IPS-15b (cell line): ENCODE measurements around the gene CUX1.
"Not testable (repeated sequence)": the region's sequence is repeated elsewhere in the genome, so short reads cannot be mapped to it uniquely, and the experiment has no call there.

Source experiments
- H3K27me3 ChIP-seq: one replicate; pipeline ENCODE4 v1.6.1; 2013; ENCODE audit warnings: low read length; ENCODE audit not compliant: control insufficient read depth, insufficient read depth
- H3K36me3 ChIP-seq: one replicate; pipeline ENCODE4 v1.6.1; 2013; ENCODE audit warnings: low read length; ENCODE audit not compliant: control insufficient read depth, insufficient read depth
- H3K4me1 ChIP-seq: one replicate; pipeline ENCODE4 v1.6.1; 2013; ENCODE audit warnings: mild to moderate bottlenecking, low read length; ENCODE audit not compliant: control insufficient read depth, insufficient read depth
- H3K4me3 ChIP-seq: one replicate; pipeline ENCODE4 v1.5.1; 2013; ENCODE audit warnings: low read depth, low read length
- H3K9ac ChIP-seq: one replicate; pipeline ENCODE4 v1.6.1; 2013; ENCODE audit warnings: low read depth, mild to moderate bottlenecking, low read length
- H3K9me3 ChIP-seq: one replicate; pipeline ENCODE4 v1.6.1; 2013; ENCODE audit warnings: mild to moderate bottlenecking, low read length; ENCODE audit not compliant: control insufficient read depth, insufficient read depth

CUX1 gene

DNA sequence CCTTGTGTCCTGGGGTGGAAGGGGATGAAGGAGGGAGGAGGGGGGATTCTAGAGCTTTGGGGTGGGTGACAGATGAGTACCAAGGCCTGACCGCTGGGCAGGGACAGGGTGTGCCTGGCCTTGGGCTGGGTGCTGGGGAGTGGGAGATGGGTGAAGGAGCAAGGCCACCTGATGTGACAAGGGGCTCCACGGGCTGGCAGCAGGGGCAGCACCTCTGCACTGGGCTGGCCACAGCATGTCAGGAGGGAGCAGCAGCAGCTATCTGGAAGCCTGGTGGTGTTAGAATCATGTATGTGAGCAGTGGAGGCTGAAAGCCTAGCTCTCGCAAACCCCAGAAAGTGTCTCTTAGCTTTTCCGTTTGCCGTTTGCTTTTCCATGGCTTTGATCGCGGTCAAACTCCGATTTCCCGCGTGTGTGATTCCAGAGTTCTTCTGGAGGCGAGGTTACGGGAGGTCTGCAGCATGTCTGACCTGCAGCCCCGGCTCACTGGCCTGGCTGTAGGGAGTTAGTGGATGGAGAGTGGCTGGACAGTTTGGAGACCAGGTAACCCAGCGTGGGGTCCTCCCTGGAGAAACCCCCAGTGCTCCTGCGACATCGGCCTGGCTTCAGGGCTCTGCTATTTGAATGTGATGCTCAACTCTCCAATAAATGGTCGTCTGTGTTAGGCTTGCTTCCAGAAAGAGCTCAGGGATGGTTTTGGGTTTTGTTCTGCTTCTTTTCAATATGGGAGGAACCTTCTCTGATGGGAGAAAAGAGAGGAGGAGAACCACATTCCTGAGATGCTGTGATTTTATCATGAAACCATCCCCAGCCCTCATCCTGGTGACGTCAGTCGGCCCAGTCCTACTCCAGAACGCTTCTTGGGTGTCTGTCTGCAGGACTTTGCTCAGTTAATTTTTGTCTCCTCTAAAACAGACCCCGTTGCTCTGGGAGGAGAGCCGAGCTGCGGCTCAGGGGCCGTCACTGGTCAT is 105.5 kb downstream of the CUX1 start:
- Histone ChIP-seq H3K27me3 (no peaks in the 10 kb centered on the region), H3K9ac (no peak overlapping the region), H3K4me3 (no peak overlapping the region), H3K36me3 (peaks cover 3% of the 10 kb centered on the region), H3K4me1 (no peaks in the 10 kb centered on the region), H3K9me3 (no peaks in the 10 kb centered on the region)

DNA sequence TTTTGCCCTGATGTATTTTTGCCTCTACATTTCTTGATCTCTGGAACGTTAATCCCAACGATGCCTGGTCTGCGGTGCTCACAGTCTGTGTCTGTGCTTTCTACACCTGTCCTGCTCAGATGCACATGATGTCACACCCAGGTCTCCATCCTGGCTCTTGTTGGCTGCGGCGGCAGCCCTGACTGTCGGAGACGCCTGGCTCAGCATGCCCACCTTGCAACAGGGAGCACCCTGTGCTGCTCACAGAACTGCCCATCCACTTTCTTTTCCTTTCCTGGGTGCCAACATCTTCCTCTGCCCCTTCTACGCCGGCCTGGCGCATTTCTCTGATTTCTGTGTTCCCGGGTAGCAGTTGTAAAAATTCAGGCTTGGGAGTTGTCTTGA is 106.2 kb downstream of the CUX1 start:
- no peak overlapping the region for H3K4me3 ChIP-seq
- H3K9me3 ChIP-seq = no peaks in the 10 kb centered on the region
- H3K4me1 ChIP-seq = no peaks in the 10 kb centered on the region
- H3K27me3 ChIP-seq = no peaks in the 10 kb centered on the region
- H3K9ac ChIP-seq = no peak overlapping the region
- H3K36me3 ChIP-seq = peaks cover 3% of the 10 kb centered on the region

DNA sequence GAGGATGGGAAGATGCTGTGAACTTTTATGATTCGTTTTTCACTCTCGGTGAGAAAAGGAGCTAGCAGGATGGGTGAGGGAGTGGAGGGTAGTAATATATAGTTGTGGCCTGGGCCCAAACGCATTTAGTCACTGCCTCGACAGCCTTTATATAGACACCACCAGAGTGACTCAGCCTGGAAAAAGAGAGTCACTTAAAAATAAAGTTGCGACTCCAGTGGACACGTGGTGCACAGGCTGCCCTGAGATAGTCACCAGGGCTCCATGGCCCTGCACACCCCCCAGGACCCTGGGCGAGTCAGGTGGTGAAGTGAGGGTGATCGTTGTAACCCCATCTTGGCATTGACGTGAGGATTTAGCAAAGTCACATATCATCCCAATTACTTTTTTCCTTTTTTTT is 106.7 kb downstream of the CUX1 start:
- H3K36me3 ChIP-seq = peaks cover under 1% of the 10 kb centered on the region
- no peaks in the 10 kb centered on the region for H3K4me1 ChIP-seq
- H3K4me3 ChIP-seq = no peak overlapping the region
- H3K9ac ChIP-seq = no peak overlapping the region
- no peaks in the 10 kb centered on the region for H3K9me3 ChIP-seq
- H3K27me3 ChIP-seq = no peaks in the 10 kb centered on the region

DNA sequence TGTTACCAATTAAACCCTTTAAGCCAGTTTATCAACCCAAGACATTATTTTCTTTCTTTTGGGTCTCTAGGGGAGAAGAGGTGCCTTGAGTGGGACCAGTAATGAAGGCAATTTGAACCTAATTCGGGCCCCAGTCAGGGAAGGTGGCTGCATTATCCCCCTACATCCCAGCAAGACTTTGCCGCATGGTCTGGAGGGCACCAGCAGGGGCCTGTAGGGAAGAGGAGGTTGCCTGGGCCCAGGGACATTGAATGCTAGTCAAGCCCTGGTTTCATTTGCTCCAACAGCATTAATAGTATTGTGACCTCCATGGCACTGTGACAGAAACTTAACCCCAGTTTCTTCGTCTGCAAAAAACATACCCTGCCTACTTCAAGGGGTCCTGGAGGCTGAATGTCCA is 108.8 kb downstream of the CUX1 start:
- Histone ChIP-seq H3K9me3 (no peaks in the 10 kb centered on the region), H3K4me3 (no peak overlapping the region), H3K27me3 (no peaks in the 10 kb centered on the region), H3K9ac (no peak overlapping the region), H3K36me3 (no peaks in the 10 kb centered on the region), H3K4me1 (no peaks in the 10 kb centered on the region)

DNA sequence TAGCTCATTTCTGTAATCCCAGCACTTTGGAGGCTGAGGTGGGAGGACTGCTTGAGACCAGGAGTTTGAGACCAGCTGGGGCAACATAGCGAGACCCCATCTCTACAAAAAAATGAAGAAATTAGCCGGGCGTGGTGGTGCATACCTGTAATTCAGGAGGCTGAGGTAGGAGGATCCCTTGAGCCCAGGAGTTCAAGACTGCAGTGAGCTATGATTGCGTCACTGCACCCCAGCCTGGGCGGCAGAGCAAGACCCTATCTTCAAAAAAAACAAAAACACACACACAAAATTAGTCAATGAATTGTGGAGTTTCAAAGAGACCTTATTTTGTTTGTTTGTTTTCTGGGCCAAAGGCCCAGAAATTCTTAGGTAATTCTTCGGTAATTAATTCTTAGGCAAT is 110.0 kb downstream of the CUX1 start:
- H3K9me3 ChIP-seq = no peaks in the 10 kb centered on the region
- H3K36me3 ChIP-seq = no peaks in the 10 kb centered on the region
- H3K27me3 ChIP-seq = no peaks in the 10 kb centered on the region
- H3K9ac ChIP-seq = no peak overlapping the region
- no peak overlapping the region for H3K4me3 ChIP-seq
- H3K4me1 ChIP-seq = no peaks in the 10 kb centered on the region

DNA sequence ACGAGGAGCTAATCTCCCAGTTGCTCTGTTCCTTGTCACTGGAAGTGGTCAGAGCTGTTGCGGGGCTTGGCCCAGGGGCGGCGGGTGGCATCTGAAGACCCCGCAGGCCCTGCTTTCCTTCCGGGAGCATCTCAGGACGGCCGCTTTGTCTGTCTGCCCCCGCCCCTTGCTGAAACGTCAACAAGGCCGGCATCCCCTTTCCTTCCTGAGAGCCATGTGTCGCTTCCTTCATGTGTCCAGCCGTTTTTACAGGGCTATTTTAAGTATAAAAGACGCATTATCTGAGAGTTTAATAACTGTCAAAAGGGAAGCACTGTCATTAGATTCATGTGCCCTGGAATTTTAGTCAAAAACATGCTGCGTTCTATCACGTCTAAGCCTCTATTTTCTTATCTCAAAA is 110.4 kb downstream of the CUX1 start:
- H3K9me3 ChIP-seq = no peaks in the 10 kb centered on the region
- no peaks in the 10 kb centered on the region for H3K4me1 ChIP-seq
- no peaks in the 10 kb centered on the region for H3K27me3 ChIP-seq
- H3K9ac ChIP-seq = no peak overlapping the region
- no peaks in the 10 kb centered on the region for H3K36me3 ChIP-seq
- H3K4me3 ChIP-seq = no peak overlapping the region

DNA sequence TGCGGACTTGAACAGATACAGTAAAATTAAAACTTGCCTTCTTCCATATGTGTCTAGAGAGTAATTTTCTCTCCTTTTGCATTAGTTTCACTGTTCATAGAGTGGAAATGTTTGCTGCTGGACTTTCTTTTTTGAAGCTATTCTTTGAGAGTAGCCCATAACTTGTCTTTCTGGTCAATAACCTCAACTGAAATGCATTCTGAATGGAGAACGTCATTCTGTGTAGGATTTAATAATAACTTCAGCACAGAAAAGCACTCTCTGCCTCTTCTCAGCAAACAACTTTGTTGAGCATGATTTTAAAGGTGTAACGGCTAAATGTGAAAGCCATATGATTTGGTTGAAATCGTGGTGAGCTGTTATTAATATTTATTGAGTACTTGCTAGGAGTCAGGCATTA is 111.8 kb downstream of the CUX1 start:
- Histone ChIP-seq H3K4me1 (peaks cover 4% of the 10 kb centered on the region), H3K9me3 (no peaks in the 10 kb centered on the region), H3K36me3 (no peaks in the 10 kb centered on the region), H3K9ac (no peak overlapping the region), H3K27me3 (no peaks in the 10 kb centered on the region), H3K4me3 (no peak overlapping the region)

DNA sequence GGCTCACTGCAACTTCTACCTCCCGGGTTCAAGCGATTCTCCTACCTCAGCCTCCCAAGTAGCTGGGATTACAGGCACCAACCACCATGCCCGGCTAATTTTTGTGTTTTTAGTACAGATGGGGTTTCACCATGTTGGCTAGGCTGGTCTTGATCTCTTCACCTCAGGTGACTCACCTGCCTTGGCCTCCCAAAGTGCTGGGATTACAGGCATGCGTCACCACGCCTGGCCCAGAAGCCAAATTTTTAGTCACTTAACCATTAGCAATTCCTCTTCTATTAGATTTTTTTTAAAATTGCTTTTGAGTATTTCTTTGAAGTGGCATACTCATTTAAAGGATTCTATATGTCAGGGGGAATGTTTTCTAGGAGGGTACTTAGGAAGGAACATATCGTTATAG is 112.5 kb downstream of the CUX1 start:
- not testable (repeated sequence) for H3K36me3 ChIP-seq, H3K9ac ChIP-seq, H3K27me3 ChIP-seq, H3K4me3 ChIP-seq, H3K9me3 ChIP-seq
- peaks cover 11% of the 10 kb centered on the region for H3K4me1 ChIP-seq

DNA sequence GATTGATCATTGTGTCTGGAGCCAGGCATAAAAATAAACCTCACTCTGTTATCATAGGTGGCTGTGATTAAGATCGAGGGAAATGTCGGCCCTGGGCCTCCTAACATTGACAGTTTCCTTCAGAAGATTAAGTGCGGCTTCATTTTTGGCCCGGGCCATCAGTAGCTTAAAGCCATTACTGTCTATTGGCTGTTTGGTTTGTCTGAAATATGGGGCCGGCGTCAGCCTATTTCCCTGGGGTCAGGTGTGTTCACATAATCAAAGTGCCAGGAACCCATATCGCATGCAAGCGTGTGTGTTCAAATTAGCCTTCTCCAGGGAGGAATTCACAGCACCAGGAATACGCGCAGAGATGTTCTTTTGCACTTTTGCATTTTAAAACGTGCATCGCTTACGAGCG is 114.7 kb downstream of the CUX1 start:
- H3K4me3 ChIP-seq = no peak overlapping the region
- H3K9me3 ChIP-seq = no peaks in the 10 kb centered on the region
- H3K36me3 ChIP-seq = no peaks in the 10 kb centered on the region
- H3K9ac ChIP-seq = no peak overlapping the region
- no peaks in the 10 kb centered on the region for H3K27me3 ChIP-seq
- peaks cover 25% of the 10 kb centered on the region for H3K4me1 ChIP-seq

DNA sequence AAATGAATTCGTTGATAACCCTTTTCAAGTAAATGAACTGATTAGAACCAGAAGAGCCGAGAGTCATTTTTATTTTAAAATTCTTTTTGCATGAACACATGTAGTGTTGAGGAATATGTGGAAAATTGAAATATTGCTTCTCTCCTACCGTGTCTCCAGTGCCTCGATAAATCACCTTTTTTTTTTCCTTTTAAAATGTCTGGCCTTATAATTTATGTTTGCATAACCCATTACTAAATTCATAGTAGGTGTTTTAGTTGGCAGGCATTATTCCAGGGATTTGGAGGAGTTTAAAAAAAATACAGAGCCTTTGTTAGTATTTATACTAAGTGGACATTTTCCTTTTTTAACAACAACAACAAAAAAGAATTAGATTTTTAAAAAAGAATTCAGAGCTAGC is 115.6 kb downstream of the CUX1 start:
- H3K27me3 ChIP-seq = no peaks in the 10 kb centered on the region
- peaks cover 27% of the 10 kb centered on the region for H3K4me1 ChIP-seq
- H3K9ac ChIP-seq = no peak overlapping the region
- no peaks in the 10 kb centered on the region for H3K9me3 ChIP-seq
- no peak overlapping the region for H3K4me3 ChIP-seq
- H3K36me3 ChIP-seq = no peaks in the 10 kb centered on the region

DNA sequence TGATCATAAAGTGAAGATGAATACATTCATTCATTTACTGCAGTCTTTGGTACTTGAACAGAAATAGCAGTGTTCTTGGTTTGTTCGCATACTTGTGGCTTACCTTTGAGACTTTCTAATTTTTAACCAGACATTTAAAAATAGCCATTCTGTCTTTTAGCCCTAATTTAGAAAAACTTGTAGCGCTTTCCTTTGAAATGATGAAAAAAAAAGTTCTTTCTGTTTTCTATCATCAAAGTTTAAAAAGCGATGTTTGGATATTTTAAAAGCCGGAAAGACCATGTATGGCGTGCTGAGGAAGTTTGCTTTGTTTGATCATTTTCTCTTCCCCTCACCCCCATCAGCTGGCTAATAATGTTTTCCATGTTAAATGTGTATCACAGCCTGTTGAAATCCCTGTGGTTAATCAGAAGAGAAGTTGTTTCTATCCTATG is 116.3 kb downstream of the CUX1 start:
- no peak overlapping the region for H3K4me3 ChIP-seq
- H3K27me3 ChIP-seq = no peaks in the 10 kb centered on the region
- no peaks in the 10 kb centered on the region for H3K9me3 ChIP-seq
- no peak overlapping the region for H3K9ac ChIP-seq
- peaks cover 27% of the 10 kb centered on the region for H3K4me1 ChIP-seq
- H3K36me3 ChIP-seq = no peaks in the 10 kb centered on the region

DNA sequence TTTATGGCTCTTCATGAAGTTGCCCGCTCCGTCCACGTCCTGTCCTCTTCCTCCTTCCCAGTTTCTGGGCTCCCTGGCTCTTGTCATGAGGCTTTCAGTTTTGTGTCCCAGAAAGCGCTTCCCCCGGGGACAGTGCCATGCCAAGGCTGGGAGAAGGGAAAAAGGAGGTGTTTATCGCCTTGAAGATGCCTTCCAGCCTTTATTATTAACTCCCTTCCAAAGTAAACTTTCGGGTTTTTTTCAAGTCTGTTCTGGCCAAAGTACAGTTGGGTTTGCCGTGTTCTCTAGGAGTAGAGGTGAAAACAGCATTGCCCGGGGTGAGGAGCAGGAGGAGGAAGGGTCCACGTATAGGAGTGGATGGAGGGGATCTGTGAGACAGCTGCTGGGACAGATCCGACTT is 117.2 kb downstream of the CUX1 start:
- Histone ChIP-seq H3K9me3 (no peaks in the 10 kb centered on the region), H3K4me1 (peaks cover 27% of the 10 kb centered on the region), H3K27me3 (no peaks in the 10 kb centered on the region), H3K36me3 (no peaks in the 10 kb centered on the region), H3K4me3 (no peak overlapping the region), H3K9ac (peak overlapping the region; percentile 41)
